Measurements from ENCODE around the gene HDAC5.
"Not testable (repeated sequence)": the region's sequence is repeated elsewhere in the genome, so short reads cannot be mapped to it uniquely, and the experiment has no call there.

The HDAC5 gene

DNA sequence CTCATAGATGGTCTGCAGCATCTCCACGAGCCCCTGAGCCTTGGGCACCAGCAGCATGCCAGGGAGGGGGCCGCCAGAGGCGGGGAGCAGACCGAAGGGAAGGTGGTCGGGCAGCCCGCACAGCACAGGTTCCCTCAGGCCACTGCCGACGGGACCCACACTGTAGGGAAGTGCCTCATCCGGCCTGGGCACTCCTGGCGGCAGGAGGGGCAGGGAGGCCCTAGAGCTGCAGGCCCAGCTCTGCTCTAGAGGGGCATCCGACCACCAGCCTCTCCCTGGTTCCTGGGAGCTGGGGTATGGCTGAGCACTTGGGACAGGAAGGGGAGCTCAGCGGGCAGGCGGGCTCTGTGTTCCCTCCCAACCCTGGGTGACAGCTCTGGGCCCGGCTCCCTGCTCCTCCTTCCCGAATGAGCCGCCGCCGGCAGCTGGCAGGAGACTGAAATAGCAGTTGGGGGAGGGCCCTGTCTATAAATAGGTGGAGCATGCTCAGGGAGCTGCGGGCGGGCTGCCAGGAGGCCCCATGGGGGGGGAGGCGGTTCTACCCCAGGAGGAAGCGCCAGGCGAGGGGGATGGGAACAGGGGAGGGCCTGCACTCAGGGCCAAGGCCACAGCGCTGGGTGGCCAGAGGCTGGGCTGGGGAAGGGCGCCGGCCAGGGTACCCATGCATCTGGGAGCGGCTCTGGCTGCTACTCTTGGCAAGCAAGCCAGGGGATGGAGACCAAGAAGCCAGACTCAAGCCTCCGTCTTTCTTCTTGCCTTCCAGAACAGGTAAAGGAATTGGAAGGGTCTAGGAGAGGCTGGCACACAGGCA, 12.4 kb downstream of the HDAC5 start:
- DNase-seq: peak; percentile 95

DNA sequence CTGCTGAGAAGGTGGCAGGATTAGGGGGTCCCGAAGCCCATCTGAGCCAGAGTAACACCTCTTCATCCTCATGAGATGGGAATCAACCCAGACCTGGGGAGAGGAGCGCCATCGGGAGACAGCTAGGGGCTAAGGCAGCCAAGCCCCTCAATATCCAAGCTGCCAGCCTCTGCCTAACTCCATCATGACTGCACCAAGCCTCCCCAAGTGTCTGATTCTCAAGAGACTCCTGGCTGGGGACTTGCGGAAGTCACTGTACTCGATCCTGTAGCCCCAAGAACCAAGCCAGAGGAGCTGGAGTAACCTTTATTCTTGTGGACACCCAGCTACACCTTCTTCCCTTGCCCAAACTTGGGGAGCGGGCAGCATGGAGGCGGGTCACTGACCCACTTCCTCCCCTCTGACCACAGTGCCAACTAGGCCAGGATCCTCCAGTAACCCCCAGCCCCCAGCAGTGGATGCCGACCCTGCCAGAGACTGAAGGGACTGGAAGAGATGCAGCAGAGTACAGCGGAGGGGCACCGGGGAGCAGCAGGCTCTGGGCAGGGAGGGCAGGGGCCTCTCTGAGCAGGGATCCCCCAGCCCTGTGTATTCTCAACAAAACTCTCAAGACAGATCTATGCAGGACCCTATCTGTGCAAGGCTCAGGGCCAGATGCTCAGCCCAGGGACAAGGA, 13.3 kb downstream of the HDAC5 start:
- no peak for DNase-seq

DNA sequence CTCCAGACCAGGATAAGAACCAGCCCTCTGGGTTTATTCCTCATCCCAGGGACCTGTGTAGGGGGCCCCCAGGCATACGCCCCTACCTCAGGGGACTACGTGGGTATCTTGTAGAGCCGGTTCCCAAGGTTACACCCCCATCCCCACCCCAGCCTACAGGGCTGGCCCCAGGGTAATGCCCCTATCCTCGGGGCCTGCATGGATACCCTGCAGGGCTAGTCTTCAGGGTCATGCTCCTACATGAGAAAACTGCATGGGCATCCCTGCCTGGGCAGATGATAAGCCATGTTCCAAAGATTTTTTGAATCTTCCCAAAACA, 14.2 kb downstream of the HDAC5 start:
- DNase-seq: no peak

DNA sequence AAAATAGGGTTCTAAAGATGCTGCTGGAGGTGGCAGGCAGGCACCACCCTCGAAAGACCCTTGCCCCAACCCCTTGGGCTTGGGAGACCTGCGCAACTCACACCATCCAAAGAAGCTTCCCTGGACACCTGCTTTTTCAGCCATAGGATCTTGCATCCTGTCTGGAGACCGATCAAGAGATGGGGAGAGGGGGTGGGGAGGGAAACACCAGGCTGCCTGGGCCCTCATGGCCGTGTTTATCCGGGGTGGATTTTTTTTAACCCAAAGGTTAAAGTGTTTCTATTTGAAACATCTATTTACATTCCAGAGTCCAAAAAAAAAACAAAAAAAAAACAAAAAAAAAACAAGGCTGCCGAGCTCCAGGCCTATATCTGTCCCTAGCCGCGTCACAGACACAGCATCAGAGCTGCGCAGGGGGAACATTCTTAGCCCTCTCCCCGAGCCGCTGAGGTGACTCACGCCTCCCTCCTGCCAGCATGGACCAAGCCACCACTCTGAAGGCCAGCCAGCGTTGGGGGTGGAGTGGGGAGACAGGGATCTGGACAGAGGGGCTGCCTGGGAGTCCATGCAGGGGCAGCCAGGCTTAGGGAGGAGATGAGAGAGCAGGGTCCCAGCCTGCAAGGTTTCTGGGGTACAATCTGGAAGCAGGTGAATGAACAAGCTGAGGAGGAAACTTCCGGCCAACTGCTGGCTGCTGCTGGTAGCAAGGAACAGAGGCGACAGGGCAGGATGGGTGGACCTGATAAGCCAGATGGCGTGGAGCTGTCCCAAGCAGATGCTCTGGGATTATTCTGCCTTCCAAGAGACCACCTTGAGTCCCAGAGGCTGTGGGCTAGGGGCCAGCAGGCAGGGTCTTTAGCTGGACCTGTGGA, 14.8 kb downstream of the HDAC5 start:
- no peak for DNase-seq

DNA sequence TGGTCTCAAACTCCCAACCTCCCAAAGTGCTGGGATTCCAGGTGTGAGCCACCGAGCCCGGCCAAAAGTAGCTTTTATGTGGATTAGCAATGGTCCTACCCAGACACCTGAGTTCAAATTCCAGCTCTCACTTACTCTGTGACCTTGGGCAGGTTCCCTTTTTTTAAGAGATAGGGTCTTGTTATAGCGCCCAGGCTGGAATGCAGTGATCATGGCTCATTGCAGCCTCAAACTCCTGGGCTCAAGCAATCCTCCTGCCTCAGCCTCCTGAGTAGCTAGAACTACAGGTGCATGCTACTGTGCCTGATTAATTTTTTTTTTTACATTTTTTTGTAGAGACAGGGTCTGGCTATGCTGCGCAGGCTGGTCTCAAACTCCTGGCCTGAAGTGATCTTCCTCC, 16.6 kb downstream of the HDAC5 start:
- DNase-seq: no peak

DNA sequence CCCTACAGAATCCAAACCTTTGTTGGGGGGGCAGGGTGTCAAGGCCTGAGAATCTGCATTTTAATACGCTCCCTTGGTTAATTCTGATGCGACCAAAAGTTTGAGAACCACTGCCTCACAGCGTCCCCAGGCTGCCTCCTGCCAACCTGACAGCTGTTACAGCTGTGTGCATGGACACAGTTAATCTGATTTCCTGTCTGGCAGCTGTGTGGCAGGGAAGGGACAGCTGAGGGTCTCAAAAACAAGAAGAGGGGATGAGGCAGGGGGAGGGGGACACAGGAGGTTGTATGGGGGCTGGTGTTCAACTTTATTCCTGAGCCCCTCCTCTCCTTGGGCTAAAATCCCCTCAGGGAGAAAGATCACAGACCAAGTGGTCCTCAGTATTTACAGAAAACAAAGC, 17.5 kb downstream of the HDAC5 start:
- DNase-seq: no peak

DNA sequence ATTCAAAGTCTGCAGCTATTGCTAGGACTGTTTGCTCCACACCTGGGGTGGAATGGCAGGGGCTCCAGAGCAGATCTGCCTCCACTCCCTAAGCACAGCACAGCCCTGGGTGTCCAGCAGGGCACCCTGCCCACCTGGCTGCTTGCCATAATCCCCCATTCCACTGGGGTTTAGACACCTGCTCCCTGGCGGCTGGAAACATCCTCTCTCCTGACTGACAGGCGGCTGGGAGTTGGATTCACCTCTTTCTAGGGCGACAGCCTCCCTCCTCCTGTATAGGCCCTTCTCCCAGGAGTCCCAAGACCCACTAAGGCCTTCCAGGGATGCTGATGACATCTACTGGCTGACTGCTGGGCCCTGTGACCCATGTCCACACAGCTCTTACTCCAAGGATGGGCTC, 18.0 kb downstream of the HDAC5 start:
- DNase-seq: no peak

DNA sequence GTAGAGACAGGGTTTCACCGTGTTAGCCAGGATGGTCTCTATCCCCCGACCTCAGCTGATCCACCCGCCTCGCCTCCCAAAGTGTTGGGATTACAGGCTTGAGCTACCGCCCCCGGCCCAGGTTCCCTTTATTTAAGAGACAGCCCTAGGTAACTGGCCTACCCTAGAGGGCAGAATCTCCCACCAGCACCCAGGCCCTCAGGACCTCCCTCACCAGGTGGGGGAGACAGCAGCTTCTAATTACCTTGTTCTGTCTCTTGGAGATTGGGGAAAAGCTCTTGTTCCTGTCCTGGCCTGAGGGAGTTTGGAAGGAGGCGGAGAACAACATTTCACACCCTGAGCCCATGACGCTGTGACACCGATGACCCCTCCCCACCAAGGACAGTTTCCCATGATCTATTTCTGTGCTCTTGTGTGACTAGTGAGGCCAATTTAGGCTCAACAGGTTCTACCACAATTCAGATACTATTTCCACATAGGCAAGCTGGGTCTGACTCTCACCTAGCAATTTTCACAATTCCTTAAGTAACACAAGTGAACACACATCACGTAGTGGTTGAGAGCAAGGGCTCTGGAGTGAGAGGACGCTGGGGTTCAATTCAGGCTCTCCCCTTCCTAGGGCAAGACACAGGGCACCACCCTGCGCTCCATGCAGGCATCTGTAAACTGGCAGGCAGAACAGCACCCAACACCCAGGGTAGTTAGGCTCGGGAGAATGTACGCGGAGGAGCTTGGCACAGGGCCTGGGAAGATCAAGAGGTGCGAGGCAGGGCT, 20.4 kb downstream of the HDAC5 start:
- no peak for DNase-seq

DNA sequence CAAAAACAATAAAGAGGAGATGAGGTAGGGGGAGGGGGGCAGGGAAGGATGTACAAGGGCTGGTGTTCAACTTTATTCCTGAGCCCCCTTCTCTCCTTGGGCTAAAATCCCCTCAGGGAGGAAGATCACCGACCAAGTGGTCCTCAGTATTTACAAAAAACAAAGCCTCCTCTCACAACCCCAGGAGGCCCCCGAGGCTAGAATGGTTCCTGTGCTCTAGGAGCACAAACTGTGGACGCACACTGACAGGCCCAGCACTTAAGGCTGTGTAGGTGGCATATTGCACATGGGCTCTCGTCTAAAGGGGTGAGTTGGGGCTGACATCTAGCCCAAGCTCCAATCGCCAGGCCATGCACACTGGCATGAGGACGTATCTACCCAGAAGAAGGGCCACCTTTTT, 21.6 kb downstream of the HDAC5 start:
- DNase-seq: not testable (repeated sequence)

DNA sequence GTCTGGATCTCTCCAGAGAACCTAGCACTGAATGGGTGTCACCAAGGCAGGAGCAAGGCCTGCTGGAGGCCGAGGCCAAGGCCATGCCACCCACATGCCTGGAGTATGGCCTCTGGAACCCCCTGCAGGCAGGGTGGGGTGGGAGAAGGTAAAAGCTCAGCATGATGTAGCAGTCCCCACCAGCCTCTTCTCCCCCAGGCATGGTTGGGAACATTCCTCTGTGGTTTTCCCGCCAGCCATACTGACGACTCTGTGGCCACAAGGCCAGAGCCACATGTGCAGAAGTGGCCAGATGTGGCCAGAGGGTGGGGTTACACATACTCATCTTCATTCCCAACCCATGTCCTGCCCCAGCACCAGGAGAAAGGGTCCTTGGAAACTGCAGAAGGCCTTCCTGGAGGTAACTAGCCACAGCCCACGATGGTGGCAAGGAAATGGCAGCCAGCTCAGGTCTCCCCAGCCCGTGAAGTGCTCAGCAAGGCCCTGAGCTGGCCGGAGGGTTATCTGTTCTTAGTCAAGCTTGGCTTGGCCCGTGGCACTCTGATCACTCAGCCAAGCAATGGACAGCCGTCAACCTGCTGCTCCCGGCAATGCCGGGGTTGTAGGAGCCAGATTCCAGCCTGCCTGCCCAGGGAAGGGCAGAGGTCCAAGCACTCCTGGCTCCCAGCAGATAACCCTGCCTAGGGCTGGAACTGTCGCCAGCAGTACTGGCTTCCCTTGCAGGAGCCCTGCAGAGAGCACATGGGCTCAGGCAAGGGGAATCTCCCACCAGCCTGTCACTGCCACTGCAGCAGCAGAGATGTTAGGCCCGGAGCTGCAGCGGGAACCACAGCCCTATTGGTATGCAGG, 26.1 kb downstream of the HDAC5 start:
- DNase-seq: no peak

DNA sequence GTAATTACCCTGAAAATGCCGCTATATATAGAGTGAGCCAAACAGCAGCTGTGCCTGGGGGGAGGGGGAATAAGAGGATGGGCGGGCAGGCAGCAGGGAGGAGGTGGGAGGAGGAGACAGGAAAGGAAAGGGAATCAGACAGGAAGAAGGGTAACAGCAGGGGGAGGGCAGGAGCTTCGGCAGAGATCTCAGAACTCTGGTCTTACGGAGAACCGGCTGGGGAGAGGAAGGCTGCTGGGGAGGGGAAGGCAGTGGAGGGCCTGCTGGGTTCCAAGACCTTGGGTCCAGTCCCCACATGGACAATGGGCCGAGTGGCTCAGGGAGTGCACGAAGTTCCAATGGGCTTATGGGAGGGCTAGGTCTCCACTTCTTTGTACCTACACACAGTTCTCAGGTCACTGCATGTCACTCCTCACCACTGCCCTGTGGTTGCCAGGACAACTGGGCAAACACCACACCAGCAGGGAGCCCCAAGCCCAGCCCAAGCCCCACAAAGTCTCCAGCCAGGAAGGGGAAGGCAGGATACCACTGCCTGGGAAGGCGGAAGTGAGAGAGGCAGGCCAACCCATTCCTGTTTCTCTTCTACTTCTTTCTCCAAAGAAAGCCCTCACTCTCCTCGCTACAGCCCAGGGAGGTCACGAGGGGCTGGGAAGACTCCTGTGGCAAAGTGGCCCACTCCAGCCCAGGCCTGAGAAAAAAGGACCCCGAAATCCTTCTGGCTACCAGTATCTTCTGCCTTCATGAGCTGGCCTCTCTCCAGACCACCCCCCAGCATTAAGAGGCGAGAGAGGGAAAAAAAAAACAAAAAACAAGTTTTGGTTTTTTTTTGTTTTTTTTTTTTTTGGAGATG, 27.6 kb downstream of the HDAC5 start:
- DNase-seq: no peak

DNA sequence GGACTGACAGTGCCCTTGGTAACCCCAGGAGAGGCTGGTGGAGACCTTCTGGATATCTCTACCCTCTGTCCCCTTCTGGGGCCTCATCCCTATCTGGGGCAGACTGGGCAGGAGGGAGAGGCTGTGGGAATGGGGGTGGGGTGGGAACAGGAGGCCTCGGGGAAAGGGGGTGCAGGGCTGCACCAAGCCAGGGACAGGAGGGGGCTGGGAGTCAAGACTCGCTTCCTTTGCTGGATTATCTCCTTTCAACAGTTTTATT, 28.1 kb downstream of the HDAC5 start:
- no peak for DNase-seq

DNA sequence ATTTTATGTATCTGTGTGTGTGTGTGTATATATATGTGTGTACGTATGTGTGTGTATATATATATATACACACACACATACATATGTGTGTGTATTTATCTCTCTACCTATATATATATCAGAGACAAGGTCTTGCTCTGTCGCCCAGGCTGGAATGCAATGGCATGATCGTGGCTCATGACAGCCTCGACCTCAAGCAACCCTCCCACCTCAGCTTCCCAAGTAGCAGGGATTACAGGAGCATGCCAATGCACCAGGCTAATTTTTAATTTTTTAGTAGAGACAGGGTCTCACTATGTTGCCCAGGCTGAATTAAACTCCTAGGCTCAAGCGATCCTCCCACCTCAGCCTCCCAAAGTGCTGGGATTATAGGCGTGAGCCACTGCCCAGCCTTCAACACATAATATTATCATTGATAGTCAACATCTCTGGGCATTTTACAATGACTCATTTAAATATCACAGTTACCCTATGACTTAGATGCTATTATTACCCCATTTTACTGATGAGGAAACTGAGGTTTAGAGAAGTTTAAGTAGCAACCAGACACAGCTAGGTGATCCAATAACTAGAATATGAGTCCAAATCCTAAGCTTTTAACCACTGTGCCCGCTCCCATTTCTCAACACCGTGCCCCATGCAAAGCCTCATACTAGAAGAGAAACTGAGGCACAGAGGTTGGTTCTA, 28.6 kb downstream of the HDAC5 start:
- DNase-seq: no peak

DNA sequence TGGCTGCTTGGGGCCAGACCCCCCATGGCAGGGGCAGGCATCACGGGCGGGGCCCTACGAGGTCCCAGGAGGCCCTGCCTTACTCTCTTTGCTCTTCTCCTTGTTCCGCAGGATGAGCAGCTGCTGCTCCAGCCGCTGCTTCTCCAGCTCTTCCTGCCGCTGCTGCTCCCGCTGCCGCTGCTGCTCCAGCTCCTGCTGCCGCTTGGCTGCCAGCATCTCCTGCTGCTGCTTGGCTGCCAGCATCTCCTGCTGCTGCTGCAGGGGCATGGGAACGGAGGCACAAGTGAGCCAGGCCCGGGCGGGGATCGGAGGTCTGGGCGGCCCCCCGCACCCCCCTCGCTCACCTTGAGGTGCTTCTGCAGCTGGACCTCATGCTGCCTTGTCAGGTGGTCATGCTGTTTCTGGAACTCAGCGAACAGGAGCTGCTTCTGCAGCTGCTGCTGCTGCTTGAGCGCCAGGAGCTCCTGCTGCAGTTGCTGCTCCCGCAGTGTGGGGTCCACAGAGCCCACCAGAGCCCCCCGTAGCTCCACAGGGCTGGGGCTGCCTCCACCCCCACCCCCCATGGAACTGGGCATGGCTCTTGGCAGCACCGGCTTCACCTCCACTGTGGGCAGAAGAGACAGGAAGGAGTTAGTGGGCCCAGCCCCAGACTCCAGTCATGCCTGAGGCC, 30.1 kb downstream of the HDAC5 start:
- no peak for DNase-seq

DNA sequence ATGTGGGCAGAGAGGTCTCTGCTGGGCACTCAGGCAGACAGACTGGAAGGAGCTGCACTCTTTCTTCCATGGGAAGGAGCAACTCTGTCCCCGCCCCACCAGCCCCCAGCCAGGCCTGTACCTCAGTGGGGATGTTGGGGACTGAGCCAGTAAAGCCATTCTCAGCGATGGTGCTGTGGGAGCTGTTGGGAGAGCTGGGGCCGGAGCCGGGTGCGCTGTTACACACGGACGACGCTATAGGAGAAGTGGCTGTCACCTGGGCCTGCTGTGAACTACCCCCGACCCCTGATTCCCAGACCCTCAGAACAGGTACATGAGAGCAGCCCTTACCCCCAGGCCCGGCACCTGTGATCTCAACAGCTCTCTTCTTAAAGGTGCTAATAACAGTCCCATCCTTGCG, 31.4 kb downstream of the HDAC5 start:
- DNase-seq: no peak

DNA sequence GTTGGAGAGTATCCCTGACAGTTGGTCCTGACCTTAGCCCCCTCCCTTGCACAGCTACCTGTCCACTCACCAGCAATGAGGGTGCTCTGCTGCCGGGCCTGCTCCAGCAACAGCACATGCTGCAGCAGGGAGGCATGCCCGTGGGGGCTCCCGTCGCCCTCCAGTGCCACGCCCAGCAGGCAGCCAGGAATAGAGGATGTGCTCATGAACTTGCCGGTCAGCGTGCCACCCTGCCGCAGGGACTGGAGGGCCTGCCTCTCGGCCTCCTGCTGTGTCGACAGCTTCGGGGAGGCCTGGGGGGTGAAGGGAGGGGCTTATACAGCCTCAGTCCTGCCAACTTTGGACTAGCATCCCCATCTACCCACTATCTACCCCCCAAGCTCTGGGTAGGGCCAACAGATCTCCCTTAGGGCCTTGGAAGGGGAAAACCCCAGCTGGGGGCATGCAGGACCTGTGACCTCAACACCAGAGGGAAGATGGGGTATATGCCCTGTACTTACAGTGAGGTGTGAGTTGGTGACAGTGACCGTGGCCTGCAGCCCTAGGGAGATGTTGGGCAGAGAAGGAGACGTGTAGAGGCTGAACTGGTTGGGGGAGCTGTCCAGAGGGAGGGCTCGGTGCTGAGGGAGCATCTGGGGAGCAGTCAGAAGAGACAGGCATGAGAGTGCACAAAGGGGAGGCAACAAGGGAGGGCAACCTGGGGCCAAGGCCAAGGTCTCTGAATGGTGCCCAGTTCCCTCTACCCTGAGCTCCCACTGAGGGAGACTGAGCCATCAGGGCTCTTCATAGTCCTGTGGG, 32.0 kb downstream of the HDAC5 start:
- no peak for DNase-seq

DNA sequence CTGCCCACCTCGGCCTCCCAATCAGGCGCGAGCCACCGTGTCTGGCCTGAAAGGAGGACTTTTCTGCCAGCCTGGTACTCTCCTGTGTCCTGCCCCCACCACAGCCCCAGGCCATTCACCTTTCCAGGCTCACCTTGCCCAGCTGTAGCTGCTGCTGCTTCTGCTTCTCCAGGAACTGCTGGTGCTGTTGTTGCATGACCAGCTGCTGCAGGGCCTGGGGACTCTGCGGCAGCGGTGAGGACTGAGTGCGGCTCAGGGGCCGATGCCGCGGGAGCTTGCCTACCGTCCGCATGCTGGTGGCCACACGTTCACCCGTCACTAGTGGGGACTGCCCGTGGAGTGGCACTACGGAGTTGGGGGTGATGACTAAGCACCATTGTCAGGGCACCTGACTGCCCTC, 35.2 kb downstream of the HDAC5 start:
- no peak for DNase-seq

DNA sequence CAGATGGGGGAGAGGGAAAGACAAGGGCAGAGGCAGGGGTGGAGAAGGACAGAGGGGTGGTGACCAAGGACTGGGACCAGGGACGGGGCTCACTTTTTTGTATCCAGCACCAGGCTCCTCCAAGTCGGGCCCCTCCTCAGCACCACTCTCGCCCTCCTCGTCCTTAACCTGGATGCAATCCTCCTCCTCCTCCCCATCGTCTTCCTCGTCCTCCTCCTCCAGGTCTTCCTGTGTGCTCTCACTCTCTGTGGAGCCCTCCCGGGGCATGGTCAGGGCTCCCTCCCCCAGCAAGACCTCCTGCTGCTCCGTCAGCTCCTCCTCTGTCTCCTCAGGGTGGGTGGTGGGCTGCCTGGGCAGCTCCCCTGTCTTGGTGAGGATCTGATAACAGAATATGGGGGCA, 36.1 kb downstream of the HDAC5 start:
- DNase-seq: no peak
